ENCODE data around the gene SHTN1. TPM values are rescaled to one million over a fixed set of nuclear protein-coding genes. Genes with fewer than 3 reads are reported as not detected.

Gene SHTN1
- total and polyA plus RNA-seq, 10 of the 15 experiments (the other 5 are each of a cell fraction or from before 2014, with no cell fraction given) = 0.79 to 4.0 (median 2.0) TPM

- TF ChIP-seq REST (IDR thresholded peaks at IDR 0.05; ENCODE audit: low read depth, low read length) (no peak), CTCF (IDR thresholded peaks at IDR 0.05 in 2 of 3, conservative IDR thresholded peaks at IDR 0.05 in 1 of 3; ENCODE audit: control insufficient read depth in 2 of 3, extremely low read depth in 1 of 3, insufficient read depth in 1 of 3, low read depth in 3 of 3, low read length in 3 of 3) (no peak), ZBTB11 (CRISPR knock-in tag; IDR thresholded peaks at IDR 0.05) (no peak)
Observed at GRCh38 chr10:116866987-116867595, 137.9 kb downstream of the SHTN1 start (continued).

Data from GM12878 (cell line).